Measurements from ENCODE around the gene TNFRSF21.
"Not testable (repeated sequence)": the region's sequence is repeated elsewhere in the genome, so short reads cannot be mapped to it uniquely, and the experiment has no call there.

The TNFRSF21 gene

GRCh38 chr6:47247227-47247797, 62.4 kb downstream of the TNFRSF21 start:
- DNase-seq, result peak; percentile 66

DNA sequence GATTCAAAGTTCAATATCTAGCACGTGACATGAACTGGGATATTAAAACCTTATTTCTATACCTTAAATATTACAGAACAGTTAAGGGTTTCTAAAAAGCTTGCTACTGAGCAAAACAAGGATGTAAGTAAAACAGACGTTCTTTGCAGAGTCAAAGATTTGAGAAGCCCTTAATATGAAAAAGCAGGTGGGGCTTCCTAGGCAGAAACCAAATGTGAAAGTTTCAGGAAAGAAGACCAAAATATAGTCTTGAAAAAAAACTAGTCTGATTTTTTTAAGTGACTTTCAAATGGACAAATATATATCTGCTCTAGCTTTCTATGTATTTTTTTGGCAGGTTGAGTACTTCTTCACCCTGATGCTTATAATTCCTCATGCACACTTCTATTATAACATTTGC, 63.2 kb downstream of the TNFRSF21 start:
- no peak for DNase-seq

- no peak for DNase-seq
Observed at GRCh38 chr6:47245745-47246371, 63.8 kb downstream of the TNFRSF21 start.

DNA sequence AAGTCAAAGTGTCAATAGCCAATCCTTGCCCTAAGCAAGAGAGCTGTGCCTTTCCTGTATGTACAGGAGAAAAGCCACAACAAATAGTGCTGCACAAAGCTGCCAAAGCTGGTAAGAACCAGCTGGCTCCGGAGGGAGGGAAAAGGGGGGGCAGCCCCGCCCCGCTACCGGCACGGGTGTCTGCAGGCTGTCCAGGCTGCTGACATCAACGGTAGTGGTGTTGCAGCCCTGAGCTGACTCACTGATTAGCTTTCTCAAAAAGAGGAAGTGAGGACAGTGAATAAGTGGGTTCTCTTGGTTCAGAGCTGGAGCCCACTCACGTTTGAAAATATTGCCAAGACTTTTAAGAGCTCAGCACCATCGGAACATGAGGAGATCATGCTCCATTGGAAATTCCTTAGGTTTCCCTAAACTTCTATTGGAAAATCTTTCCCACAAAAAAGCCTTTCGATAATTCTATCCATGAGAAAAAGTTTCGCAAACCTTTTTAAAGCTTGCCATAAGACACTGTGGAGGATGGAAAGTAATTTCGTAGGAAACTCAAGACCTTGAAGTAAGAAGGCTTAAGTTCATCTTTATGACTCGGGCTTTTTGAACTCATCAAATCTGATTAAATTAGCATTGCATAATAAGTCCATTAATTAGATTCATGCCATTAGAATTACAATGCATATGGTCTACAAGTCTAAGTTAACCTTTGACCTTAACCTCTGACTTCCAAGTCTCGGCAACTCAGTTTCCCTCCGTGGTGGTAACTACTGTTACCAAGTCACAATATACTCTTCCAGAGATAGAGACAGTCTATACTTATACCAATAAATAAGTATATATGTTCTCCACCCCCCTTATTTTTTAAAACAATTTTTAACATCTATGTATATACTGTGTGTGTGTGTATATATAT, 67.0 kb downstream of the TNFRSF21 start:
- peak; percentile 10 for DNase-seq

DNA sequence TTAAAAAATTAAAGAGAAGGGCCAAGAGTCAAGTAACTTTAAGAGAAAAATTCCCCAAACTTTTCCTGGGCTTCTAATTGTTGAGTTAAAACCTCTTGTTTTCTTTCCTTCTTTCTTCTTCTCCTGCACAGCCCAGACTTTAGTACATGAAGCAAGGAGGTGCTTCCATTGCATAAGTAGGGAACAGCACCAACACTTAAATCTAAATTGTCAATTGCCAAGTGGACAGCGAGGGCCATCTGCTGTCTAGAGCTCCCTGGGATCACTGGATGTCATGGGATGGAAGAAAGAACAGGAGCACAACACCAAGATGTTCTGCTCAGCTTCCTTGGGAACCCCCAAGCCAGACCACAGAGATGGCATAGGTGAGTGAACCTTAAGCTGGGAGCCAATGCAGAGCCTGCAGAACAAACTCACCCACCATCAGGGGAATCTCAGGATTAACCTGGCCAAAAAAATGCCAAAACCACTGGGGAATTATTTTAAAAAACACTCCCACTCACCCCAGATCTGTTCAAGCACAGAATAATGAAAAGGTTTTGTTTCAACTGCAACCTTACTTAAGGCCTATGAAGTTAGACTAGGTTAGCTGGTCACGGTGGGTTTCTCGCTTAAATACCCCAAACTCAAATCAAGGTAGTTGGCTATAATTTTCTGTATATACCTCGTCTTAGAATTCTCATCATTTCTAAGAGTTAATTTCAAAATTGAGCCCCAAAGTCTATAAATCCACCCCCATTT, 67.8 kb downstream of the TNFRSF21 start:
- no peak for DNase-seq

GRCh38 chr6:47240277-47240890, 69.3 kb downstream of the TNFRSF21 start:
- no peak for DNase-seq

DNA sequence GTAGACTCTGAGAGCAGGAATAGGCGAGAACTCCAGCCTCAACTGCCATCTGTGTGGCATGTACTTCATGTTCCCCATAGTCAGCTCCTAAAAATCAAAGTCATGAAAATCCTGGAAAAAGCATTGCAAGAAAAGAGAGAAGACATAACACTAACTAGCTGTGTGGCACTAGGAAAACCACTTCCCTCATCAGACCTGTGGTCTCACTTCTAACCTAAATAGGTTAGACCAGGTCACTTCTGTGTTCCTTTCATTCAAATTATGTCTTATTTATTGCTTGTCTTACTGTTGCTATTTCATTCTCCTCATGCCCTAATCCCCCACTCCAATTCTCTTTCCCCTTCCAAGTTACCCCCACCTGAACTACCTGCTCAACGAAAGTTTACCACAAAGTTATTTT, 70.2 kb downstream of the TNFRSF21 start:
- DNase-seq, result no peak

GRCh38 chr6:47238456-47238995, 71.2 kb downstream of the TNFRSF21 start:
- no peak for DNase-seq

DNA sequence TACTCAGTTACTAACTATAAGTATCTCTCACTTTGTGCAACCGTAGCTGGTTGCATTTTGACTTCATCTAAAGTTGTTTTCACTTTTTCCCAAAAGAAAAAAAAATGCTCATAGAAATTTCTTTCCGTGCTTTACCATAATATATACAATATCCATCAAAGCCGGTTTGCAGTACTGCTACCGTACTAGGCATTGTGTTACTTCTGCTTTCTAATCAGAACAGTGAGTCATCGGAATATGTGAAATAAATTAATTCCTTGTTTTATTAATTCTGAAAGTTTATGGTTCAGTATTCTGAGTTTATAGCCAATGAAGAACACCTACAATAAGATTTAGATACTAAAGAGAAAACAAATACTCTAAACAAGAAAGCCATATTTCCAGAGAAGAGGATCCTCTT, 72.5 kb downstream of the TNFRSF21 start:
- DNase-seq, result no peak

GRCh38 chr6:47235964-47236760, 73.5 kb downstream of the TNFRSF21 start:
- DNase-seq, result peak; percentile 40

DNA sequence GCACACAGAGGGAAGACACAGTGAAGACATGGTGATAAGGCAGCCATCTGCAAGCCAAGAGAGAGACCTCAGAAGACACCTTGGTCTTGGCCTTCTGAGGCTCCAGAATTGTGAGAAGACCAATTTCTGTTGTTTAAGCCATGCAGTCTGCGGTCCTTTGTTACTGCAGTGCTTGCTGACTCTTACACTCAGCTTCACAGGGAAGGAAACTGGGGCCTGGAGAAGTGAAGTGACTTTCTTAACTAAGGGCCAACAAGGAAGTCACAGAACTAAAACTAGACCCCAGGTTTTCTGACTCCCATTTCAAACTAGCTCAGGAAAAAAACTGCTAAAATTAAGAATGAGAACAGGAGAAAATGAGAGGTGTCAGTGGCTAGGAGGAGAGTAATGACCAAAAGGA, 74.3 kb downstream of the TNFRSF21 start:
- DNase-seq, result no peak

DNA sequence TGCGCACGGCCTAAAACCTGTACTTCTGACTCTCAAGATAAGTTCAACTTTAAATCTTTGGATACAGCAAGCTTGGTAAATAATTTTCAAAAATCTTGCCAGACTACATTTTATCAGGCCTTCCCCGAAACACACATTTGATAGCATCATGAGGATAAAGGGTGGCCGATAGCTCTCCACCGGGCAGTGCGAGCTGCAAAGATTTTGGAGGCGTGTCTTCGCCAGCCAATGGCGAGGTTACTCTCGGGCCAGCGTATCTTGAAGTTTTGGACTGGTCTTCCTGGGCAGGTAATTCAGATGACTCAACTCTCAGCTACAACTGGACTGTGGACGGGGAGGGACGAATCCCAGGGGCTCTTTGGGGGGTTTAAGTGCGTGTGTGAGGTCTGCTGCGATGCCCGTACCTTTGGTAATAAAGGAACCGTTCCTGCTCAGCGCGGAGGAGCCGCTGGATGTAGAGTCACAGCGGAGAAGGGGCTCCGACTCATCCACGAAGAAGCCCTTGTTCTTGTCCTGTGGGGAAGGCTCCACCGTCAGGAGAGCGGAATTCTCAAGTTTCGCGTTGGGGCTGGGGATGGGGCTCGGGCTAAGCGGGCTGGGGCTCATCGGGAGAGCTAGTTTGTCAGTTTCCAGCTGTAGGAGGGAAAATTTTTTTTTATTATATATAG, 75.3 kb downstream of the TNFRSF21 start:
- no peak for DNase-seq

GRCh38 chr6:47231151-47231550, 78.6 kb downstream of the TNFRSF21 start:
- no peak for DNase-seq

DNA sequence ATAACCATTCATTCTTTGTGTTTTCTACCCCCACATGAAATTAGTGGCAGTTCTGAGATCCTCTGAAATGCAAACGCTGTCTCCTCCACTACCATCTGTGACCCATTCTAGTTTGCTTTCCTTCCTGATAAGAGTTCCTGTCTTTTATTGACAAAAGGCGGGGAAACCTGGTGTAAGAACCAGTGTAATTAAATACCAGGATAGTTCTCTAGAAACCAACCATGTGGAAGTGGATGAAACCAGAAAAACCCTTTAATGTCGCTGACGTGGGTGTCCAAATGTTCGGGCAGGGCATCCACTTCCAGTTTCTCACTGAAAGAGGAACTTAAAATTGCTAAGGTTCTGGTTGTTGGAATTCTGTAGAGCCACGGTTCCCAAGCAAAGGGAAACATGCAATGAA, 79.1 kb downstream of the TNFRSF21 start:
- no peak for DNase-seq

DNA sequence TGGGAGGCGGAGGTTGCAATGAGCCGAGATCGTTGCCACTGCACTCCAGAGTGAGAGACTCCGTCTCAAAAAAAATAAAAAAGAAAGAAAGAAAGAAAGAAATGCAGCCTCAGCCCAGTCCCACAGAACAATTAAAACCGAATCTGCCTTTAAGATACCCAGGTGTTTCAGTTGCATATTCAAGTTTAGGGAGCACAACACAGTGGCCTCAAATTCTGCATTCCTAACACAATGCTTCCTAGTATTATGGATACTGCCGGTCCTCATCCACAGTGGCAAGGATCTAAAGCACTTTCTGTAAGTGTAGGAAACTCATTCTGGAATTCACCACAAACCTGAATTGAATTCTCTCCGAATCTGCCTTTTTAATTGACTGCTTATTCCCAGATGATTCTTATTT, 80.5 kb downstream of the TNFRSF21 start:
- no peak for DNase-seq

GRCh38 chr6:47228093-47228492, 81.6 kb downstream of the TNFRSF21 start:
- not testable (repeated sequence) for DNase-seq

- not testable (repeated sequence) for DNase-seq
Observed at GRCh38 chr6:47223251-47223650, 86.5 kb downstream of the TNFRSF21 start.

- no peak for DNase-seq
Observed at GRCh38 chr6:47221565-47221964, 88.1 kb downstream of the TNFRSF21 start.

DNA sequence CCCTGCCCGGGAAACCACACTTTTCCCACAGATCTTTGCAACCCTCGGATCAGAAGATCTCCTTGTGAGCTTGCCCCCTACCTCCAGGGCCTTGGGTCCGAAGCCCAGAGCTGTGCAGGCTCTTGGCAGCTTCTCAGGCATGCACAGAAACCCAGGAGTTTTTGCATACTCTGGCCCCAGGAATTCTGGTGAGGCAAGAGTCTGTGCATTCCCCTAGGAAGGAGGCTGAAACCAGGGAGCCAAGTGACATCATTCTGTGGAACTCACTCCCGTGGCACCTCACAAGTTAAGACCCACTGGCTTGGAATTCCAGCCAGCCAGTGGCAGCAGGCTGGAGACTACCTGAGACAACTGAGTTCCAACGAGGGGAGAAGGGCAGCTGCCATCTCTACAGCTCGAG, 100.1 kb downstream of the TNFRSF21 start:
- DNase-seq, result no peak

- no peak for DNase-seq
Observed at GRCh38 chr6:47207261-47207660, 102.4 kb downstream of the TNFRSF21 start.

DNA sequence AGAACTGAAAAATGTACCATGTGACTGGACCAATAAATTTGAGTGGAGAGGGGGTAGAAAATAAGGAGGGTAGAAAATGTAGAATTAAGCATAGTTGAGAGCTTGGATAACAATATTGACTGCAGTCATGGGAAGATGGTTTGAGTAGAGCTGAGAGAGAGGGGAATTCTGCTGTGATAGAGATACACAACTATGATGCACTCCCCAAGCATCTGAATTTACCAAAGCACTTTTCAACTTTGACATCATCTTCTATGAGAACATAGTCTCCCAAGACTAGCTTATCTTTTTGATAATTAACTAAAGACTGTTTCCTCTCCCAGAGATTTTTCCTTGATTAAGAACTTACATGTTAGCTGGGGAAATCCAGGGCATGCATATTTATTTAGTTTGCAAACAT, 103.1 kb downstream of the TNFRSF21 start:
- DNase-seq, result no peak

All from NCI-H1417 treated with DMSO at 0.1 percent for 48 hours (cell line).